Neutrophil (primary cell): ENCODE data around the gene RFX3.
A peak's percentile ranks its signal among the peaks of the same experiment; 100 is the strongest.

Experiments used
- H3K27ac ChIP-seq: fragments of 200-600 bp; sonication (generic); 2 replicates; pipeline ENCODE4 v1.5.1; 2016; ENCODE audit warnings: mild to moderate bottlenecking, moderate library complexity
- H3K27me3 ChIP-seq: fragments of 200-600 bp; sonication (generic); 2 replicates; pipeline ENCODE4 v1.6.0; 2016; ENCODE audit warnings: mild to moderate bottlenecking
- H3K36me3 ChIP-seq: fragments of 200-600 bp; sonication (generic); 2 replicates; pipeline ENCODE4 v1.5.1; 2017
- H3K4me1 ChIP-seq, 2 experiments: fragments of 200-600 bp in 1 of 2; sonication (generic) in 1 of 2; 1 replicate in 1 of 2; 2 replicates in 1 of 2; pipeline versions ENCODE4 v1.5.1 to v1.6.1; 2013 to 2016; ENCODE audit warnings: low read depth in 1 of 2, low read length in 1 of 2, mild to moderate bottlenecking in 1 of 2, moderate library complexity in 1 of 2; ENCODE audit not compliant: control insufficient read depth in 1 of 2, insufficient read depth in 1 of 2
- H3K4me3 ChIP-seq, 2 experiments: fragments of 200-600 bp in 1 of 2; sonication (generic) in 1 of 2; 1 replicate in 1 of 2; 2 replicates in 1 of 2; pipeline ENCODE4 v1.5.1; 2013 to 2016; ENCODE audit warnings: low read depth in 1 of 2, low read length in 1 of 2, mild to moderate bottlenecking in 1 of 2, moderate library complexity in 1 of 2
- H3K9me3 ChIP-seq: fragments of 200-600 bp; sonication (generic); 2 replicates; pipeline ENCODE4 v1.5.1; 2016
- CTCF ChIP-seq: fragments of 200-600 bp; sonication (generic); IDR thresholded peaks from 2 replicates; pipeline ENCODE4 v1.5.1; 2016; ENCODE audit warnings: antibody characterized with exemption

The RFX3 gene

GRCh38 chr9:3525836-3526164 lies at the start of gene RFX3:
Gene RFX3, minus strand, starts transcription at chr9:3526001. Its CDS starts 130,413 bp downstream, at chr9:3395588.
- peaks cover 29 to 38% of the 10 kb centered on the region in 2 experiments for H3K4me1 ChIP-seq

GRCh38 chr9:3571500-3571899 lies 45.7 kb upstream of the RFX3 start:
- no peak for TF ChIP-seq CTCF
- no peaks in the 10 kb centered on the region for H3K36me3 ChIP-seq
- H3K27me3 ChIP-seq, result no peaks in the 10 kb centered on the region
- peaks cover 0 to 6% of the 10 kb centered on the region in 2 experiments for H3K4me1 ChIP-seq
- H3K4me3 ChIP-seq, result no peak overlapping the region
- H3K9me3 ChIP-seq, result no peaks in the 10 kb centered on the region
- no peak overlapping the region for H3K27ac ChIP-seq

More at GRCh38 chr9:3525836-3526164, at the start of gene RFX3:
- TF ChIP-seq CTCF, result no peak
- Histone ChIP-seq H3K27ac (peak within 1 kb of the TSS; percentile 97), H3K36me3 (no peaks in the 10 kb centered on the region), H3K27me3 (no peaks in the 10 kb centered on the region), H3K9me3 (no peaks in the 10 kb centered on the region), H3K4me3 (peak within 1 kb of the TSS; percentile 88 to 98)

- H3K27me3 ChIP-seq, result no peaks in the 10 kb centered on the region
- H3K9me3 ChIP-seq, result no peaks in the 10 kb centered on the region
- H3K4me1 ChIP-seq, result no peaks in the 10 kb centered on the region
- no peak for TF ChIP-seq CTCF
- H3K4me3 ChIP-seq, result no peak overlapping the region
- no peak overlapping the region for H3K27ac ChIP-seq
- no peaks in the 10 kb centered on the region for H3K36me3 ChIP-seq
Observed at GRCh38 chr9:3569529-3569928, 43.7 kb upstream of the RFX3 start.

- Histone ChIP-seq H3K4me3 (no peak overlapping the region), H3K4me1 (no peaks in the 10 kb centered on the region), H3K36me3 (no peaks in the 10 kb centered on the region), H3K27me3 (no peaks in the 10 kb centered on the region), H3K27ac (no peak overlapping the region), H3K9me3 (no peaks in the 10 kb centered on the region)
- no peak for TF ChIP-seq CTCF
Observed at GRCh38 chr9:3567988-3568387, 42.2 kb upstream of the RFX3 start.

- H3K9me3 ChIP-seq, result no peaks in the 10 kb centered on the region
- no peak overlapping the region for H3K4me3 ChIP-seq
- no peaks in the 10 kb centered on the region for H3K4me1 ChIP-seq
- H3K27me3 ChIP-seq, result no peaks in the 10 kb centered on the region
- no peak overlapping the region for H3K27ac ChIP-seq
- no peaks in the 10 kb centered on the region for H3K36me3 ChIP-seq
- TF ChIP-seq CTCF, result no peak
Observed at GRCh38 chr9:3553076-3553765, 27.4 kb upstream of the RFX3 start.
